ENCODE data around the gene MBNL1. TPM values are rescaled to one million over a fixed set of nuclear protein-coding genes. Genes with fewer than 3 reads are reported as not detected.

Gene MBNL1
- total RNA-seq, 5 donors from 2014 or later (not counting 1 experiment from before 2014, with no cell fraction given): 408 to 705 (median 423) TPM

DNA sequence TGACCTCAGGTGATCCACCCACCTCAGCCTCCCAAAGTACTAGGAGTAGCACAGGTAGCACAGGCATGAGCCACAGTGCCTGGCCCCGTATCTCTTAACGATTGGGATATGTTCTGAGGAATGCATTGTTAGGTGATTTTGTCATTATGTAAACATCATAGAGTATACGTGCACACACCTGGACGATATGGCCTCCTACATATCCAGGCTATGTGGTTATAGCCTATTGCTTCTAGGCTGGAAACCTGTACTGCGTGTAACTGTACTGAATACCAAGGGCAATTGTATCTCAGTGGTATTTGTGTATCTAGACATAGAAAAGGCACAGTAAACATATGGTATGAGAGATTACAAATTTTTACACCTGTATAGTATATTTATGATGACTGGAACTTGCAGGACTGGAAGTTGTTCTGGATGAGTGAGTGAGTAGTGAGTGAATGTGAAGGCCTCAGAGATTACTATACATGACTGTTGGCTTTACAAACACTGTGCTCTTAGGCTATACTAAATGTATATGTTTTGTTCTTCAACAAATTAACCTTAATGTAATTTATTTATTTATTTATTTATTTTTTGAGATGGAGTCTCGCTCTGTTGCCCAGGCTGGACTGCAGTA lies 120.7 kb downstream of the MBNL1 start:
- ChIA-PET POLR2A (interaction anchor here in 1 of 2 donors (0.6 kb wide), 1 partner anchor 695 kb away, joined by 4 read pairs; no protein-coding TSS in a partner anchor), CTCF (interaction anchor here in 1 of 2 donors (2.3 kb wide), 1 partner anchor 10 kb away, joined by 7 read pairs; no protein-coding TSS in a partner anchor)
- peaks cover 3 to 24% of the 10 kb centered on the region in 2 experiments for H3K4me1 ChIP-seq (ENCODE audit: control insufficient read depth in 1 of 2, extremely low read depth in 1 of 2, insufficient read depth in 2 of 2, low read length in 2 of 2)
- H3K27me3 ChIP-seq (replicated peaks in 1 of 2; ENCODE audit: control insufficient read depth in 2 of 2, extremely low read depth in 1 of 2, insufficient read depth in 2 of 2, low read length in 1 of 2): no peaks in the 10 kb centered on the region
- no peak overlapping the region for H3K4me3 Mint-ChIP-seq
- DNase-seq: no peak
- H3K4me3 ChIP-seq (ENCODE audit: control insufficient read depth in 1 of 2, extremely low read depth in 1 of 2, low read length in 1 of 2): no peak overlapping the region
- peak overlapping the region in 1 of 2 donors; percentile 56 for H3K27ac Mint-ChIP-seq
- H3K36me3 ChIP-seq (ENCODE audit: control insufficient read depth in 2 of 2, extremely low read depth in 1 of 2, insufficient read depth in 1 of 2, low read length in 1 of 2): peaks cover 5 to 22% of the 10 kb centered on the region in 2 donors
- no CpG with 5 or more reads among the region's 6 CpGs for WGBS (ENCODE audit: insufficient coverage)
- H3K36me3 Mint-ChIP-seq: peaks cover 36% of the 10 kb centered on the region
- peak in 1 of 4 experiments; percentile 15 for ATAC-seq (replicated peaks in 1 of 4)
- no peaks in the 10 kb centered on the region for H3K27me3 Mint-ChIP-seq
- H3K9me3 Mint-ChIP-seq: no peaks in the 10 kb centered on the region
- H3K4me1 Mint-ChIP-seq: peaks cover 79 to 84% (median 80%) of the 10 kb centered on the region in 3 donors
- H3K9me3 ChIP-seq: no peaks in the 10 kb centered on the region
- H3K27ac ChIP-seq (ENCODE audit: low read length): no peak overlapping the region

DNA sequence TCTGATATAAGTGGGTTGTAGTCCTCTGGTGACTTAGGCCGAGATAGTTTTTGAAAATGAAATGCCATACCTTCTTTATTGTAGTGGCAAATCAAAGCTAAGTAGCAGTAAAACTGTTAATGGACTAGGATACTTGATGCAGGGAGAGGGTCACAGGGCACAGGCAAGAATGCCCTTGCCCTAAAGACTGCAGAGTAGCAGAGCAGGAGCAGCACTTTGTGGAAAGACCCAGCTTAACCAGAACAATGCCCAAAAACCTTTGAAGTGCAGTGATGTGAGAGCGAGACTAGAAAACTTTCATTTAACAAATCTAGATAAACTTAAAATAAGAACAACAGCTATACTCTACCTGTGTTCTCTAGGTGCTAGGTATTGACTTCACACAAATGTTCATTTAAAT lies 121.9 kb downstream of the MBNL1 start:
- DNase-seq (peak in 1 of 35 experiments; percentile 35), ATAC-seq (replicated peaks in 1 of 4) (peak in 3 of 4 experiments; percentile 37 to 70 (median 38))
- no CpG with 5 or more reads among the region's 2 CpGs for WGBS (ENCODE audit: insufficient coverage)
- no peak overlapping the region for H3K4me3 Mint-ChIP-seq
- ChIA-PET CTCF (interaction anchor here (0.7 to 2.3 kb wide), 5 partner anchors 8 to 116 kb away, joined by 3 to 7 read pairs (median 3); no protein-coding TSS in a partner anchor), POLR2A (interaction anchor here (0.5 to 1.5 kb wide), 4 partner anchors 8 to 319 kb away, joined by 3 to 5 read pairs (median 4); no protein-coding TSS in a partner anchor)
- no peak overlapping the region for H3K4me3 ChIP-seq (ENCODE audit: control insufficient read depth in 1 of 2, extremely low read depth in 1 of 2, low read length in 1 of 2)
- peaks cover 44% of the 10 kb centered on the region for H3K36me3 Mint-ChIP-seq
- H3K4me1 ChIP-seq (ENCODE audit: control insufficient read depth in 1 of 2, extremely low read depth in 1 of 2, insufficient read depth in 2 of 2, low read length in 2 of 2): peaks cover 3 to 18% of the 10 kb centered on the region in 2 experiments
- peaks cover 5 to 31% of the 10 kb centered on the region in 2 donors for H3K36me3 ChIP-seq (ENCODE audit: control insufficient read depth in 2 of 2, extremely low read depth in 1 of 2, insufficient read depth in 1 of 2, low read length in 1 of 2)
- H3K27me3 Mint-ChIP-seq: no peaks in the 10 kb centered on the region
- H3K4me1 Mint-ChIP-seq: peaks cover 67 to 83% (median 77%) of the 10 kb centered on the region in 3 donors
- H3K9me3 Mint-ChIP-seq: no peaks in the 10 kb centered on the region
- no peak overlapping the region for H3K27ac ChIP-seq (ENCODE audit: low read length)
- H3K27me3 ChIP-seq (replicated peaks in 1 of 2; ENCODE audit: control insufficient read depth in 2 of 2, extremely low read depth in 1 of 2, insufficient read depth in 2 of 2, low read length in 1 of 2): no peaks in the 10 kb centered on the region
- no peaks in the 10 kb centered on the region for H3K9me3 ChIP-seq
- H3K27ac Mint-ChIP-seq: peak overlapping the region; percentile 79 to 87

DNA sequence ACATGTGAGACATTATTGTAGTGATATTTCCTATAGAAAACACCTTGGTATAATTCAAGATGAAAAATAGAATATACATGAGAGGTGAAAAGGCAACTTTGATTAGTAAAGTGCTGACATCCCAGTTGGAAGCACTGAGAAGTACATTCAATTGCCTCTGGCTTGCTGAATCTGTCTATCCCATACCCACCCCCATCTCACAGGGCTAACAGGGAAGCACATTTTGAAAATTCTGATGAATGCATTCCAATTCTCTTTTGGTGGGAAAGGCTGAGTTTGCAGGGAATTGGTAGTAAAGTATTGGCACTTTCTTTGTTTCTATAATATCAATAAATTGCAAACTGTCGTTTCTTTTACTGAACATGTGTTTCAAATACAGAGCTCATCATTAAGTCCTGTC lies 122.9 kb downstream of the MBNL1 start:
- no peaks in the 10 kb centered on the region for H3K9me3 ChIP-seq
- no peak overlapping the region for H3K27ac ChIP-seq (ENCODE audit: low read length)
- peak overlapping the region; percentile 36 to 73 for H3K27ac Mint-ChIP-seq
- CTCF ChIA-PET: interaction anchor here in 1 of 2 donors (0.6 to 2.3 kb wide), 3 partner anchors 7 to 76 kb away, joined by 3 to 7 read pairs (median 4); no protein-coding TSS in a partner anchor
- peaks cover 3 to 11% of the 10 kb centered on the region in 2 experiments for H3K4me1 ChIP-seq (ENCODE audit: control insufficient read depth in 1 of 2, extremely low read depth in 1 of 2, insufficient read depth in 2 of 2, low read length in 2 of 2)
- peaks cover 47% of the 10 kb centered on the region for H3K36me3 Mint-ChIP-seq
- no peaks in the 10 kb centered on the region for H3K27me3 Mint-ChIP-seq
- H3K4me1 Mint-ChIP-seq: peaks cover 59 to 80% (median 75%) of the 10 kb centered on the region in 3 donors
- H3K9me3 Mint-ChIP-seq: no peaks in the 10 kb centered on the region
- H3K4me3 Mint-ChIP-seq: peak overlapping the region in 1 of 3 donors; percentile 11
- ATAC-seq (replicated peaks in 1 of 4): no peak
- WGBS (ENCODE audit: insufficient coverage): no CpG with 5 or more reads among the region's 1 CpG
- no peak overlapping the region for H3K4me3 ChIP-seq (ENCODE audit: control insufficient read depth in 1 of 2, extremely low read depth in 1 of 2, low read length in 1 of 2)
- POLR2A ChIA-PET: interaction anchor here (0.6 to 1.5 kb wide), 4 partner anchors 7 to 145 kb away, joined by 3 to 5 read pairs (median 3); no protein-coding TSS in a partner anchor
- H3K36me3 ChIP-seq (ENCODE audit: control insufficient read depth in 2 of 2, extremely low read depth in 1 of 2, insufficient read depth in 1 of 2, low read length in 1 of 2): peaks cover 5 to 39% of the 10 kb centered on the region in 2 donors
- DNase-seq: no peak
- H3K27me3 ChIP-seq (replicated peaks in 1 of 2; ENCODE audit: control insufficient read depth in 2 of 2, extremely low read depth in 1 of 2, insufficient read depth in 2 of 2, low read length in 1 of 2): no peaks in the 10 kb centered on the region

DNA sequence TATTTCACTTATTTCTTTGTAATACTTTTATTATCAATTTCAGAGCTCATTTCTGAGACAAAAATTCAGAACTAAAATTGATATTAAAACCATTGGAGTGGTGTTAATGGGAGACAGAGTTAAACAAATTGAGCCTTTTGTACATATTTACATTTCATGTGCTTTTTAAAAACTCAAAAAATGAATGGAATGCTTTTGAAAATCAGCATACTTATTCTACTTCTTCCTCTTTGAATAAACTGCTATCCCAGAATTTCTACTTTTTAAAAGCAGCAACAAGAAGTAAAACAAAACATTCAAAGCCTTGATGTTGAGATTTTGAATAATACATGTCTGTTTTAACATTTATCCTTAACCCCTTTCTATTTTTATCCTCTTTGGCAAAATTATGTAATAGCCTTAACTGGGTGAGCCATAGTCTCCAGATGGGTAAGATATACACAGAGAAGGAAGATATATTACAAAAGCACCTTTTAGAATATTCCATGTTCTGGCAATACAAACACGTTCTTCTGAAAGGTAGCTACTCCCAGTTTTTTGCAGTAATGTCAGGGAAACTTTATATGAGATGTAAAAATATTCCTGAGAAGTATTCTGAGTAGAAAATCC lies 123.6 kb downstream of the MBNL1 start:
- H3K27ac Mint-ChIP-seq: peak overlapping the region; percentile 44 to 81
- ATAC-seq (replicated peaks in 1 of 4) (no peak), DNase-seq (no peak)
- WGBS (ENCODE audit: insufficient coverage): no CpG with 5 or more reads among the region's 1 CpG
- H3K27me3 Mint-ChIP-seq: no peaks in the 10 kb centered on the region
- peaks cover 53 to 77% (median 72%) of the 10 kb centered on the region in 3 donors for H3K4me1 Mint-ChIP-seq
- Histone ChIP-seq H3K27ac (ENCODE audit: low read length) (no peak overlapping the region), H3K4me3 (ENCODE audit: control insufficient read depth in 1 of 2, extremely low read depth in 1 of 2, low read length in 1 of 2) (no peak overlapping the region), H3K9me3 (no peaks in the 10 kb centered on the region), H3K4me1 (ENCODE audit: control insufficient read depth in 1 of 2, extremely low read depth in 1 of 2, insufficient read depth in 2 of 2, low read length in 2 of 2) (peaks cover 3 to 9% of the 10 kb centered on the region in 2 experiments), H3K27me3 (replicated peaks in 1 of 2; ENCODE audit: control insufficient read depth in 2 of 2, extremely low read depth in 1 of 2, insufficient read depth in 2 of 2, low read length in 1 of 2) (no peaks in the 10 kb centered on the region), H3K36me3 (ENCODE audit: control insufficient read depth in 2 of 2, extremely low read depth in 1 of 2, insufficient read depth in 1 of 2, low read length in 1 of 2) (peaks cover 5 to 46% of the 10 kb centered on the region in 2 donors)
- no peaks in the 10 kb centered on the region for H3K9me3 Mint-ChIP-seq
- no peak overlapping the region for H3K4me3 Mint-ChIP-seq
- H3K36me3 Mint-ChIP-seq: peaks cover 53% of the 10 kb centered on the region
- POLR2A ChIA-PET: interaction anchor here (0.5 to 1.4 kb wide), 5 partner anchors 18 to 123 kb away, joined by 3 to 5 read pairs (median 4); no protein-coding TSS in a partner anchor
- CTCF ChIA-PET: interaction anchor here in 1 of 2 donors (0.7 kb wide), 1 partner anchor 29 kb away, joined by 3 read pairs; no protein-coding TSS in a partner anchor

DNA sequence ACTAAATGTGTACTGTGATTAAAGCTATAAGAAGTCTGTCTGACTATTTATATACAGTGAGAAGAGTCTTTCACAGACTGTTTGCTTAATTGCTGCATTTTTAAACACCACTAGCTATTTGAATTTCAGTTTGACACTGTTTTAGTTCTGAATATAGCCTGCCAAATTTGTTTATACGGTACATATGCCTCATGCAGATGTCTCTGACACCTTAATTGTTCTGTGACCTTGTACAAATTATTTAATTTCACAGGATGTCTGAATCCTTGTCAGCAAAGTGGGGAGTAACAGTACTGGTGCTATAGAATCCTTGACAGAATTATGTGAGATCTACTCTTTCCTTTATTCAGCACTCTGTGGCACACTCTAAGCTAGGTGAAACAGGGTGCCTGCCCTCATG lies 125.5 kb downstream of the MBNL1 start:
- no peaks in the 10 kb centered on the region for H3K9me3 Mint-ChIP-seq
- Histone ChIP-seq H3K9me3 (no peaks in the 10 kb centered on the region), H3K36me3 (ENCODE audit: control insufficient read depth in 2 of 2, extremely low read depth in 1 of 2, insufficient read depth in 1 of 2, low read length in 1 of 2) (peaks cover 4 to 41% of the 10 kb centered on the region in 2 donors), H3K27ac (ENCODE audit: low read length) (no peak overlapping the region), H3K4me1 (ENCODE audit: control insufficient read depth in 1 of 2, extremely low read depth in 1 of 2, insufficient read depth in 2 of 2, low read length in 2 of 2) (peaks cover 6 to 16% of the 10 kb centered on the region in 2 experiments), H3K27me3 (replicated peaks in 1 of 2; ENCODE audit: control insufficient read depth in 2 of 2, extremely low read depth in 1 of 2, insufficient read depth in 2 of 2, low read length in 1 of 2) (no peaks in the 10 kb centered on the region), H3K4me3 (ENCODE audit: control insufficient read depth in 1 of 2, extremely low read depth in 1 of 2, low read length in 1 of 2) (no peak overlapping the region)
- ATAC-seq (replicated peaks in 1 of 4) (no peak), DNase-seq (no peak)
- WGBS (ENCODE audit: insufficient coverage): no CpG with 5 or more reads among the region's 1 CpG
- peaks cover 52 to 75% (median 71%) of the 10 kb centered on the region in 3 donors for H3K4me1 Mint-ChIP-seq
- H3K36me3 Mint-ChIP-seq: peaks cover 50% of the 10 kb centered on the region
- no peaks in the 10 kb centered on the region for H3K27me3 Mint-ChIP-seq
- peak overlapping the region; percentile 41 to 65 for H3K27ac Mint-ChIP-seq
- CTCF ChIA-PET: interaction anchor here in 1 of 2 donors (0.6 kb wide), 1 partner anchor 47 kb away, joined by 3 read pairs; no protein-coding TSS in a partner anchor
- POLR2A ChIA-PET: interaction anchor here (0.5 to 1.4 kb wide), 5 partner anchors 13 to 81 kb away, joined by 3 to 5 read pairs (median 3); no protein-coding TSS in a partner anchor
- H3K4me3 Mint-ChIP-seq: no peak overlapping the region

DNA sequence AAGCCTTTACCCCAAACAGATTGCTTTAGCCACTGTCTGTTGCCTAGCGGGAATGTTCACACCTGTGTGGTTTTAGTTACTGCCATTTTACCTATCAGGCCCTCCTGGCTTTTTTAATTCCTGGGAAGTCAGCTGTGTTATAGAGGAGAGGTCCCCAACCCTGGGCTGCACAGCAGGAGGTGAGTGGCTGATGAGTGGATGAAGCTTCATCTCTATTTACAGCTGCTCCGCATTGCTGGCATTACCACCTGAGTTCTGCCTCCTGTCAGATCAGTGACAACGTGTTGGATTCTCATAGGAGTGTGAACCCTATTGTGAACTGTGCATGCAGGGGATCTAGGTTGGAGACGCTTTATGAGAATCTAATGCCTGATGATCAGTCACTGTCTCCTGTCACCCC lies 127.0 kb downstream of the MBNL1 start:
- H3K27ac Mint-ChIP-seq: peak overlapping the region in 1 of 2 donors; percentile 41
- H3K4me3 Mint-ChIP-seq: no peak overlapping the region
- no peaks in the 10 kb centered on the region for H3K27me3 ChIP-seq (replicated peaks in 1 of 2; ENCODE audit: control insufficient read depth in 2 of 2, extremely low read depth in 1 of 2, insufficient read depth in 2 of 2, low read length in 1 of 2)
- H3K4me1 Mint-ChIP-seq: peaks cover 57 to 78% (median 78%) of the 10 kb centered on the region in 3 donors
- peaks cover 54% of the 10 kb centered on the region for H3K36me3 Mint-ChIP-seq
- ATAC-seq (replicated peaks in 1 of 4): no peak
- H3K27ac ChIP-seq (ENCODE audit: low read length): no peak overlapping the region
- CTCF ChIA-PET: no interaction called here
- POLR2A ChIA-PET: no interaction called here
- no CpG with 5 or more reads among the region's 4 CpGs for WGBS (ENCODE audit: insufficient coverage)
- peaks cover 0 to 41% of the 10 kb centered on the region in 2 donors for H3K36me3 ChIP-seq (ENCODE audit: control insufficient read depth in 2 of 2, extremely low read depth in 1 of 2, insufficient read depth in 1 of 2, low read length in 1 of 2)
- no peak overlapping the region for H3K4me3 ChIP-seq (ENCODE audit: control insufficient read depth in 1 of 2, extremely low read depth in 1 of 2, low read length in 1 of 2)
- no peaks in the 10 kb centered on the region for H3K9me3 Mint-ChIP-seq
- H3K4me1 ChIP-seq (ENCODE audit: control insufficient read depth in 1 of 2, extremely low read depth in 1 of 2, insufficient read depth in 2 of 2, low read length in 2 of 2): peaks cover 7 to 17% of the 10 kb centered on the region in 2 experiments
- H3K9me3 ChIP-seq: no peaks in the 10 kb centered on the region
- H3K27me3 Mint-ChIP-seq: no peaks in the 10 kb centered on the region
- no peak for DNase-seq
